Ishikawa (cell line): ENCODE measurements around the gene RSPH3.

Source experiments
- CEBPB ChIP-seq: IDR thresholded peaks from 2 replicates; pipeline ENCODE4 v1.6.1; 2012
- CREB1 ChIP-seq: IDR thresholded peaks from 2 replicates; pipeline ENCODE4 v1.6.1; 2012; ENCODE audit warnings: low read depth
- EGR1 ChIP-seq: IDR thresholded peaks from 2 replicates; pipeline ENCODE4 v1.6.1; 2012
- EP300 ChIP-seq: IDR thresholded peaks from 2 replicates; pipeline ENCODE4 v1.6.1; 2012; ENCODE audit warnings: borderline replicate concordance
- FOXM1 ChIP-seq: IDR thresholded peaks from 2 replicates; pipeline ENCODE4 v1.6.1; 2012; ENCODE audit warnings: low read depth, borderline replicate concordance
- MAX ChIP-seq: IDR thresholded peaks from 2 replicates; pipeline ENCODE4 v1.6.1; 2012
- NFIC ChIP-seq: IDR thresholded peaks from 2 replicates; pipeline ENCODE4 v1.6.1; 2012
- RAD21 ChIP-seq: IDR thresholded peaks from 2 replicates; pipeline ENCODE4 v1.6.1; 2012; ENCODE audit warnings: low read depth
- REST ChIP-seq: IDR thresholded peaks from 2 replicates; pipeline ENCODE4 v1.6.1; 2012; ENCODE audit warnings: low read depth, mild to moderate bottlenecking
- TAF1 ChIP-seq: IDR thresholded peaks from 2 replicates; pipeline ENCODE4 v1.6.1; 2012; ENCODE audit warnings: low read depth, mild to moderate bottlenecking
- TCF12 ChIP-seq: IDR thresholded peaks from 2 replicates; pipeline ENCODE4 v1.6.1; 2012; ENCODE audit warnings: low read depth
- TEAD4 ChIP-seq: IDR thresholded peaks from 2 replicates; pipeline ENCODE4 v1.6.1; 2012
- USF1 ChIP-seq: IDR thresholded peaks from 2 replicates; pipeline ENCODE4 v1.6.1; 2012
- YY1 ChIP-seq: IDR thresholded peaks from 2 replicates; pipeline ENCODE4 v1.6.1; 2012; ENCODE audit warnings: low read depth
- ZBTB7A ChIP-seq: IDR thresholded peaks from 2 replicates; pipeline ENCODE4 v1.6.1; 2012; ENCODE audit warnings: low read depth

The RSPH3 gene

GRCh38 chr6:159013229-159013628, 13.2 kb upstream of the RSPH3 start:
- TF ChIP-seq EP300 = no peak
- no peak for TF ChIP-seq TEAD4
- no peak for TF ChIP-seq CEBPB
- no peak for TF ChIP-seq ZBTB7A
- TF ChIP-seq YY1 = no peak
- no peak for TF ChIP-seq TCF12
- TF ChIP-seq REST = no peak
- TF ChIP-seq MAX = no peak
- no peak for TF ChIP-seq USF1
- TF ChIP-seq RAD21 = no peak
- no peak for TF ChIP-seq TAF1
- no peak for TF ChIP-seq CREB1
- no peak for TF ChIP-seq EGR1
- TF ChIP-seq NFIC = no peak
- TF ChIP-seq FOXM1 = no peak

GRCh38 chr6:159012201-159012600, 12.2 kb upstream of the RSPH3 start:
- TF ChIP-seq YY1 (no peak), MAX (no peak), CEBPB (no peak), EGR1 (no peak), ZBTB7A (no peak), TAF1 (no peak), CREB1 (no peak), USF1 (no peak), RAD21 (no peak), EP300 (no peak), TEAD4 (no peak), FOXM1 (no peak), TCF12 (no peak), REST (no peak), NFIC (no peak)

GRCh38 chr6:159008656-159009288, 8.8 kb upstream of the RSPH3 start:
- TF ChIP-seq RAD21 = peak; percentile 64
- no peak for TF ChIP-seq YY1
- TF ChIP-seq NFIC = no peak

GRCh38 chr6:159007510-159007909, 7.5 kb upstream of the RSPH3 start:
- TF ChIP-seq CEBPB (no peak), REST (no peak), TEAD4 (no peak), YY1 (no peak), CREB1 (no peak), TAF1 (no peak), TCF12 (no peak), ZBTB7A (no peak), NFIC (no peak), USF1 (no peak), FOXM1 (no peak)
